ENCODE measurements around the gene TSC22D4. TPM values are rescaled to one million over a fixed set of nuclear protein-coding genes. Genes with fewer than 3 reads are reported as not detected.
A peak's percentile ranks its signal among the peaks of the same experiment; 100 is the strongest.

Gene TSC22D4
- total and polyA plus RNA-seq, 9 of the 15 experiments (the other 6 are each of a cell fraction or from before 2014, with no cell fraction given): 0.37 to 107 (median 28.7) TPM

DNA sequence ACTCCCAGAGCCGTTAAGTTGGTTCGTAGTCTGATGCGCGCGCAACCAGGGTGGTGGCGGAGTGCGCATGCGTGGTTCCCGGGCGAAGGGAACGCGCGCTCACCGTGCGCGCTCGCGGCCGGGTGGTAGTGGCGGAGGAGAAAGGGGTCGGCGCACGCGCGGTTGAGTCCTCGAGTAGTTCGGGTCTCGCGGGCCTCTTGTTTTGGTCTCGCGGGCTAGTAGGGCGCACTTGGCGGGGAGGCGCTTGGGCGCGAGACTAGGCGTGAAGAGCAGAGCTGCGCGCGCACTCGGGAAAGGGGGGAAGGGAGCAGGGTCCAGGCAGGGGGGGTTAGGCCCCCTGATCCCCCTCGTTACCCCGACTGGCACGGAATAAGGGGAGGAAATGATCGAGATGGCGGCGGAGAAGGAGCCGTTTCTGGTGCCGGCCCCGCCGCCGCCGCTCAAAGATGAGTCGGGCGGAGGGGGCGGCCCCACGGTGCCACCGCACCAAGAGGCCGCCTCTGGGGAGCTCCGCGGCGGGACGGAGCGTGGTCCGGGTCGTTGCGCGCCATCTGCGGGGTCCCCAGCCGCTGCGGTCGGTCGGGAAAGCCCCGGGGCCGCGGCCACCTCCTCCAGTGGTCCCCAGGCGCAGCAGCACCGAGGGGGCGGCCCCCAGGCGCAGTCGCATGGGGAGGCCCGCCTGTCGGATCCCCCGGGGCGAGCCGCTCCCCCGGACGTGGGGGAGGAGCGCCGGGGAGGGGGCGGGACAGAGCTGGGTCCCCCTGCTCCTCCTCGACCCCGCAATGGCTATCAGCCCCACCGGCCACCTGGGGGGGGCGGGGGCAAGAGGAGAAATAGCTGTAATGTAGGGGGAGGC lies 49.1 kb downstream of the TSC22D4 start, which contains the start of gene MEPCE (continued):
- TF ChIP-seq COPS2 (conservative IDR thresholded peaks at IDR 0.05): no peak
- TF ChIP-seq, protein P1, sequence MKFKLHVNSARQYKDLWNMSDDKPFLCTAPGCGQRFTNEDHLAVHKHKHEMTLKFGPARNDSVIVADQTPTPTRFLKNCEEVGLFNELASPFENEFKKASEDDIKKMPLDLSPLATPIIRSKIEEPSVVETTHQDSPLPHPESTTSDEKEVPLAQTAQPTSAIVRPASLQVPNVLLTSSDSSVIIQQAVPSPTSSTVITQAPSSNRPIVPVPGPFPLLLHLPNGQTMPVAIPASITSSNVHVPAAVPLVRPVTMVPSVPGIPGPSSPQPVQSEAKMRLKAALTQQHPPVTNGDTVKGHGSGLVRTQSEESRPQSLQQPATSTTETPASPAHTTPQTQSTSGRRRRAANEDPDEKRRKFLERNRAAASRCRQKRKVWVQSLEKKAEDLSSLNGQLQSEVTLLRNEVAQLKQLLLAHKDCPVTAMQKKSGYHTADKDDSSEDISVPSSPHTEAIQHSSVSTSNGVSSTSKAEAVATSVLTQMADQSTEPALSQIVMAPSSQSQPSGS (CRISPR knock-in tag; IDR thresholded peaks at IDR 0.05): no peak
- no peak for TF ChIP-seq ZNF444 (CRISPR knock-in tag; IDR thresholded peaks at IDR 0.05)
- peak; percentile 37 for TF ChIP-seq MEIS2 (IDR thresholded peaks at IDR 0.05; ENCODE audit: partially characterized antibody)
- TF ChIP-seq ZNF445 (CRISPR knock-in tag; IDR thresholded peaks at IDR 0.05; ENCODE audit: low read depth): no peak
- TF ChIP-seq NR2F6 (CRISPR knock-in tag; IDR thresholded peaks at IDR 0.05): no peak
- peak; percentile 22; the same call in 1 of the 2 replicates for TF ChIP-seq CBFA2T3 (IDR thresholded peaks at IDR 0.05)

- Histone ChIP-seq H3K9ac (ENCODE audit: insufficient read depth in 1 of 2, low read depth in 2 of 2, low read length in 2 of 2) (peak overlapping the region; percentile 96 to 97), H2AFZ (ENCODE audit: low read depth, low read length) (peak overlapping the region; percentile 98), H3K27ac (ENCODE audit: extremely low read depth, low read depth, low read length) (peak overlapping the region; percentile 98), H3K4me3 (peak overlapping the region; percentile 82), H3K79me2 (ENCODE audit: control insufficient read depth, insufficient read depth, low read length) (peaks cover 47% of the 10 kb centered on the region), H4K20me1 (replicated peaks; ENCODE audit: control insufficient read depth, insufficient read depth, low read length) (peaks cover 22% of the 10 kb centered on the region), H3K27me3 (ENCODE audit: control insufficient read depth in 2 of 2, insufficient read depth in 2 of 2, low read length in 2 of 2) (no peaks in the 10 kb centered on the region), H3K9me3 (replicated peaks; ENCODE audit: control insufficient read depth, insufficient read depth, low read depth, low read length) (peaks cover 4% of the 10 kb centered on the region; the same call in 1 of the 2 replicates), H3K36me3 (ENCODE audit: control insufficient read depth, insufficient read depth, low read length) (peaks cover 37% of the 10 kb centered on the region), H3K4me1 (replicated peaks in 1 of 2; ENCODE audit: control insufficient read depth in 2 of 2, insufficient read depth in 2 of 2, low read length in 2 of 2) (peaks cover 33 to 50% of the 10 kb centered on the region in 2 experiments), H3K9me1 (ENCODE audit: control insufficient read depth, insufficient read depth, low read length) (peaks cover 15% of the 10 kb centered on the region), H3K4me2 (ENCODE audit: insufficient read depth, low read length) (peak overlapping the region; percentile 97)
- under 1% methylated on average over 37 of the region's 40 CpGs for WGBS (ENCODE audit: insufficient coverage, low coverage, missing lambda C conversion rate)
- in situ Hi-C loops (cut with MboI) (no loop called here), intact Hi-C loops (cut with micrococcal nuclease) (loop anchor here (1.0 to 2.0 kb wide), 2 partner anchors 16 to 21 kb away; no protein-coding TSS in a partner anchor)
- FAIRE-seq: peak; percentile 98
- peak; percentile 91 to 100 (median 95) for DNase-seq (ENCODE audit: extremely low read depth in 1 of 4, low spot score in 3 of 4)
- BruUV-seq (replicated peaks): no TSS peak
- peak; percentile 73 for ATAC-seq
- ChIA-PET POLR2A (interaction anchor here (0.6 to 3.7 kb wide), 40 partner anchors 9 to 924 kb away, joined by 3 to 58 read pairs (median 4); partner anchors contain the start of genes FBXO24, LRCH4, MOSPD3 and POP7), CTCF (ENCODE audit: low intra/inter-chr PET ratio) (no interaction called here)
- TF ChIP-seq CBX5 (IDR thresholded peaks at IDR 0.05; ENCODE audit: borderline replicate concordance, low read depth): no peak
- TF ChIP-seq NCOA2 (IDR thresholded peaks at IDR 0.05; ENCODE audit: partially characterized antibody in 2 of 2): no peak
- TF ChIP-seq, protein P2, sequence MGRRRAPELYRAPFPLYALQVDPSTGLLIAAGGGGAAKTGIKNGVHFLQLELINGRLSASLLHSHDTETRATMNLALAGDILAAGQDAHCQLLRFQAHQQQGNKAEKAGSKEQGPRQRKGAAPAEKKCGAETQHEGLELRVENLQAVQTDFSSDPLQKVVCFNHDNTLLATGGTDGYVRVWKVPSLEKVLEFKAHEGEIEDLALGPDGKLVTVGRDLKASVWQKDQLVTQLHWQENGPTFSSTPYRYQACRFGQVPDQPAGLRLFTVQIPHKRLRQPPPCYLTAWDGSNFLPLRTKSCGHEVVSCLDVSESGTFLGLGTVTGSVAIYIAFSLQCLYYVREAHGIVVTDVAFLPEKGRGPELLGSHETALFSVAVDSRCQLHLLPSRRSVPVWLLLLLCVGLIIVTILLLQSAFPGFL (CRISPR knock-in tag; IDR thresholded peaks at IDR 0.05): 0 out of 2 replicates have a peak, but pooled peaks have one; percentile 68
- TF ChIP-seq HINFP (tag; conservative IDR thresholded peaks at IDR 0.05; ENCODE audit: low read depth): peak; percentile 48; the same call in 1 of the 2 replicates
Measured at GRCh38 chr7:100428967-100429636, 49.9 kb downstream of the TSC22D4 start.

All from K562 (cell line).